COLO668 (cell line): ENCODE results near the gene PNPLA6.

Experiments
- DNase-seq: peaks from one replicate; lab custom pipeline; 2025; ENCODE audit not compliant: unreplicated experiment; lab: John Stamatoyannopoulos, UW

Gene PNPLA6

DNA sequence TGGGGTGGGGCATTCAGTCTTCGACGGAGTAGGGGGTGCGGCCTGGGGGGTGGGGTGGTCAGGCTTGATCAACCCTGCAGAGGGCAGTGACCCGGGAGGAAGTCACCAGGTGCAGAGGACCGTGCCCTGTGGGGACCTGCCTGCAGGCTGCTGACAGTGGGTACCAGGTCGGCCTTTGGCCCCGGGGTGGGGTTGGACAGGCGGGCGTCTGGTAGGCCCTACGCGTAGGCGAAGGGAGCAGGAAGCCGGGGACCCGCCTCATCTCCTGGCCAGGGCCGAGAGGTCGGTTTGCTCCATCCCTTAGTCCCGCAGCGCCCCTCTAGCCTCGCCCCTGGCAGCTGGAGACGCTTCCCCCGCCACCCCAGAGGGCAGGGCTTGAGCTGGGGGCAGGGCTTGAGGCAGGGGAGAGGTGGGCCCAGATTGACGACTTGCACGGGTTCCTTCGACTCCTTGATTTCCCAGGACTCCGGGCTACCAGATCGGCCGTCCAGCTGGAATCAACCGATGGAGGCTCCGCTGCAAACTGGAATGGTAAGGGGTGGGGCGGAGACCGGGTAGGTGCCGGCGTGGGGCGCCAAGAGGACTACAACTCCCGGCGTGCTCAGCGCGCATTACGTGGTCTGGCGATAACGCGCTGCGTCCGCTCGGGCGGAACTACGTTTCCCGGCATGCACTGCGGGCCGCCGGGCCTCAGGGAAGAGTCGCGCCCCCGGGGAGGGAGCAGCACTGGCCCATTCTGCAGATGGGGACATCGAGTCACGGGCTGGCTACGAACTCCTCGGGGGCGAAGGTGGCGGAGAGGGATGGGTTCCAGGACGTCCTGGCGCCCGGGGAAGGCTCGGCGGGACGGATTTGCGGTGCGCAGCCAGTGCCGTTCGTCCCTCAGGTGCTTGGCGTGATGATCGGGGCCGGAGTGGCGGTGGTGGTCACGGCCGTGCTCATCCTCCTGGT, at the start of gene PNPLA6:
PNPLA6 (plus strand) TSS at position 671 of the 951 bp plus-strand sequence; CDS start at position 743, 72 bp downstream.
- peak; percentile 94 for DNase-seq

DNA sequence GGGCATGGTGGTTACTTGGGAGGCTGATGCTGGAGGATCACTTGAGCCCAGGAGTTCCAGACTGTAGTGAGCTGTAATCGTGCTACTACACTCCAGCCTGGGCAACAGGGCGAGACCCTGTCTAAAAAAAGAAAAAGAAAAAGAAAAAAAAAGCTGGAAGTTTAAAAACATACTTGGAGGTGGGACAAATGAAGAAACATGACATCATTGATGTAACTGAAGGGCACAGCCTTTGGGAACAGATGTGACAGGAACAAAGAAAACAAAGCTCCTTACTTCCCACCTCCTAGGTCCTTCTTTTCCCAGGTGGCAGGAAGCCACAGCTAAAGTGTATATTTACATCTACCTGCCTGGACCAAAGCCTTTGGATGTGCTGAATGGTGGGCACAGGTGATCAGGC, 48.6 kb upstream of the PNPLA6 start:
- no peak for DNase-seq

- peak; percentile 92 for DNase-seq
Measured at GRCh38 chr19:7488736-7489353, 46.7 kb upstream of the PNPLA6 start, which contains the start of gene PEX11G. Gene PEX11G, minus strand, starts transcription at chr19:7489035. Its CDS starts 25 bp downstream, at chr19:7489010.

DNA sequence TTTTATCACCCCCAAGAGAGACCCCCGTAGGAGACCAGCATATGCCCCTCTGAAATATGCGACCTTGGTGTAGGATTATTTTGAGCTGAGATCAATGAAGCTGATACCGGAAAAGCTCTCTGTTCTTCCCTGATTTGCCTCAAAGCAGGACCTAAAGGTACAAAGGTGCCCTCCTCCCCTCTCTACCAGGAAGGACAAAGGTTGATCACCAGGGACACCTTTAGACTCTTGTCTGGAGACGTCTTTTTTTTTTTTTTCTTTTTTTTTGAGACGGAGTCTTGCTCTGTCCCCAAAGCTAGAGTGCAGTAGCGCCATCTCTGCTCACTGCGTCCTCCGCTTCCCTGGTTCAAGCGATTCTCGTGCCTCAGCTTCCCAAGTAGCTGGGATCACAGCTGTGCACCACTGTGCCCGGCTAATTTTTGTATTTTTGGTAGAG, 45.9 kb upstream of the PNPLA6 start:
- no peak for DNase-seq

DNA sequence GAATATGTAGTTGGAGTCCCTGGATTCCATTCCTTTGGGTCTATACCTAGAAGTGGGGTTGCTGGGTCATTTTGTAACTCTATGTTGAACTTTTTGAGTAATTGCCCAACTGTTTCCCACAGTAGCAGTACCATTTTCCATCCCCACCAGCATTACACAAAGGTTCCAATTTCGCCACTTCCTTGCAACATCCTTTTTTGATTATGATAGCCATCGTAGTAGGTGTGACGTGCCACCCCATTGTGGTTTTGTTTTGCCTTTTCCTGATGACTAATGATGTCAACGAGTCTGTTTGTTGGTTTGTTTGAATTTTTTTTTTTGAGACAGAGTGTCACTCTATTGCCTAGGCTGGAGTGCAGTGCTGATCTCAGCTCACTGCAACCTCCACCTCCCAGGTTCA, 43.4 kb upstream of the PNPLA6 start:
- no peak for DNase-seq

- no peak for DNase-seq
Measured at GRCh38 chr19:7492558-7492957, 43.0 kb upstream of the PNPLA6 start.

DNA sequence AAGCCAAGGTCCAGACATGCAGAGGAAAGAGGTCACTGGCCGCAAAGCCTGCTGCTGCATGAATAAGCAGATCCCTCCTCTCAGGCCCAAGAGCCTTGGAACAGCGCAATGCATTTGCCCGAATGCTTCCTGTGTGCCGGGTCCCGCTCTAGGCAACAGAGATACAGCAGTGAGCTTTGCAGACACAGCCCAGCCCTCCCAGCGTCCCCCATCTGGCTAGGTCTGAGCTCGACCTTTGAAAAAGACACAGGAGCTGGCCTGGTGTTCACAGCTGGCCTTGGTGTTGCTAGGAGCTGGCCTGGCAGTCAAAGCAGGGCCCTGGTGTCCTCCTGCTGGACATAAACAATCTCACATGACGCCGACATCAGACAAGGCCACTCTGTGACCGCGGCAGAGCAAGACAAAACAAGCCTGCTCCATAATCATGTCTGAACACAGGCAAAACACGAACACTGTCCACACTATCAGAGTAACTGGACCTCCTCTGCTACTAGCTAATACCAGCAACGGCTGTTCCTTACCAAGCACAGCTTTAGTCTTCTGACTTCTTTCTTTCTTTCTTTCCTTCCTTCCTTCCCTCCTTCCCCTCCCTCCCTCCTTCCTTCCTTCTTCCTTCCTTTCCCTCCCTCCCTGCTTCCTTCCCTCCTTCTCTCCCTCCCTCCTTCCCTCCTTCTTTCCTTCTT, 41.0 kb upstream of the PNPLA6 start:
- DNase-seq: no peak

GRCh38 chr19:7497292-7497691, 38.2 kb upstream of the PNPLA6 start:
- no peak for DNase-seq

DNA sequence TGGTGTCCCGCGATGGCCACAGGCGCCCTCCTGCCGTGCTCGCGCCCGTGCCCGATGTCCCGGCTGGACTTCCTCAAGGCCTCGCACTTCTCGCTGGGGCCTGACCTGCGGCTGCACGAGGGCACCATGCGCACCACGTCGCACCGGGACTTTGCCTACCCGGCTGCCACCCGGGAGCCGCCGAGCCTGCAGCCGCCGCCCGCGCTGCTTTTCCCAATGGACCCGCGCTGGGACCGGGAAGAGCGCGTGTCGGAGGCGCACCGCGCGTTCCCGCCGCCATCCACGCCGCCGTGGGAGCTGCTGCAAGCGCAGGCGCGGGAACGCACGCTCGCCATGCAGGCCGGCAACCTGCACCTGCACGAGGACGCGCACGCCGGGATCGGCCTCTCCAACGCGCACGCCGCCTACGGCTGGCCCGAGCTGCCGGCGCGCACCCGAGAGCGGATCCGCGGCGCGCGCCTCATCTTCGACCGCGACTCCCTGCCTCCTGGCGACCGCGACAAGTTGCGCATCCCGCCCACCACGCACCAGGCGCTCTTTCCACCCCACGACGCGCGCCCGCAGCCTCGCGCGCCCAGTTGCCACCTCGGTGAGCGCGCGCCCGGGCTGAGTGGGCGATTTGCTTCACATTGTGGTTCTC, 34.6 kb upstream of the PNPLA6 start:
- peak; percentile 93 for DNase-seq

GRCh38 chr19:7502552-7502951, 33.0 kb upstream of the PNPLA6 start:
- DNase-seq: no peak

DNA sequence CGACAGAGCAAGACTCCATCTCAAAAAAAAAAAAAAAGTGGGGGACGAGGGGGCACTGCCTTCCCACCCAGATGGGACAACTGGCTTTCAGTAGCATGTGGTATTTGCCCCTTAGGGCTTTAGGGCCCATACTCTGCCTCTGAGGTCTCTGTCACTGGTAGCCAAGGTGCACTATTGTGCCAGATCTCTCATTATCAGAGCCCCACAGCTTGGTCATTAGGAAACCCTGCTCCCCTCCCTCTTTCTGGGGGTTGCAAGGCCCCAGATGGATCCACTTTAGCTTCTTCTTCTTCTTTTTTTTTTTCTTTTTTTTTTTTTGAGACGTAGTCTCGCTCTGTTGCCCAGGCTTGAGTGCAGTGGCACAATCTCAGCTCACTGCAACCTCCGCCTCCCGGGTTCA, 30.8 kb upstream of the PNPLA6 start:
- no peak for DNase-seq

DNA sequence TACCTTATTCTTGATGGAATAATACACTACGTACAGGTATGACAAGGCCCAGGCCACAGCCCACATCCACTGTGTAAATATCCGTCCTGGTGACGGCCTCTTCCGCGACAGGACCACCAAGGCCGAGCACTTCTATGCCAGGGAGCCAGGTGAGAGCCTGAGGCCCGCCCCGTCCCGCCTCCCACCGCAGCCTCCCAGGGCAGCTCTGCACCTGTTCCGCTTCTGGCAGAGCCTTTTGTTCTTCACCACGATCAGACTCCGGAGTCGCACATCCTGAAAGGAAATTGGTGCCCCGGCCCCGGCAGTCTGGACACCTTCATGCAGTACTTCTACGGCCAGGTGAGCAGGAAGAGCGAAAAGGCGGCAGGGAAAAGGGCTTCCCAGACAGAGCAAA, 30.2 kb upstream of the PNPLA6 start:
- DNase-seq: peak; percentile 83

- peak; percentile 79 for DNase-seq
Measured at GRCh38 chr19:7505682-7506384, 29.7 kb upstream of the PNPLA6 start.

DNA sequence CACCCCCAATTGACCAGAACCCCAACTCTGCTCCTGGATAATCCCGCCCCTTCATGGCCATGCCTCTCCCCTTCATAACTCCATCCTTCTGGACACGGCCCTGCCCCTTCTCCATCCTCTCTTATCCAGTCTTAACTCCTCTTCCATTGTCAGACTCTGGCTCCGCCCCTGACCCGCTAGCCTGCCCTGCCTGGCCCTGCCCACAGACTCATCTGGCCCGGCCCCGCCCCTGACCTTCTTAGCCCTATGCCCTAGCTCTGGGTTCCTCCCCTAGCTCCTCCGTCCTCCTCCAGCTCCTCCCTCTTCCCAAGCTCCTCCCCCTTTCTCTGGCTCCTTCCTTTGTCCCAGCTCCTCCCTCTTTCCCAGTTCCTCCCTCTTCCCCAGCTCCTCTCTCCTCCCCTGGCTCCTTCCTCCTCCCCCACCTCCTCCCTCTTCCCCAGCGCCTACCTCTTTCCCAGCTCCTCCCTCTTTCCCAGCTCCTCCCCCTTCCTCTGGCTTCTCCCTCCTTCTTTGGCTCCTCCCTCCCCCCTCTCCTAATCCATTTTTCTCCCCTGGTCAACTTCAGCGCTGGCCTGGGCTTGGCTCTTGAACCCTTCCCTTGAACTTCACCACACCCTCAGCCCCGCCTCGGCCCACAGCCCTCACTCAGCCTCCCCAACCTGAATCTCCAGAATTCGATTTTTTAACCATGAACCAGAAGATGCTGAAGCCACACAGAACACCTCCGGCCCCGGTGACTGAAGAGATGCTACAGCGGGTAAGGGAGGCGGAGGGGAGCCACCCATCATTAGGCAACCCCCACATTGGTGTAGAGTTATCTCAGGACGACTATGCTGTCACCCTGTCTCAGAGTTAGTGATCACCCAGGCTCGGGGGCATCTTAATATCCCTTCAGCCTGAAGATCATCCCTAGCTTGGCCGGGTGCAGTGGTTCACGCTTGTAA, 28.9 kb upstream of the PNPLA6 start:
- peak; percentile 83 for DNase-seq

GRCh38 chr19:7507884-7508283, 27.6 kb upstream of the PNPLA6 start:
- peak; percentile 50 for DNase-seq

DNA sequence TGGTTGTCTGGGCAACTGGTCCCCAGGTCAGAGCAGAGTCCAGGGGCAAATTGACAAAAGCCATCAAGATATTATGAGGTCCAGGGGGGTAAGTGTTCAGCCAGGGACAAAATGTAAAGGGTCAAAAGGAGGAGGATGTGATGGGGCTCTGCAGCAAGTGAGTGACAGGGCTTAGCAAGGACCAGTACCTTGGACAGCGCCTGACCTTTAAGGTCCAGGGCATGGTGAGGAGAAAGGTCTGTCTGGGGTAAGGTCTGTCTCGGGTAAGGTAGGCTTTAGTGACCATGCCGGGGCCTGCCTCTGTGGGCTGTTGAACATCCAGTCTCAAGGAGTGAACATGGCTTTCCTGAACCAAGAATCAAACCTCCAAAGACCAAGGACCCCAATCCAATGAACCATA, 25.9 kb upstream of the PNPLA6 start:
- DNase-seq: no peak

GRCh38 chr19:7512400-7512851, 23.1 kb upstream of the PNPLA6 start:
- no peak for DNase-seq

- DNase-seq: no peak
Measured at GRCh38 chr19:7513809-7514642, 21.5 kb upstream of the PNPLA6 start.
